GM12801 (cell line): Measurements from ENCODE around the gene RAD17.

Experiments
- CTCF ChIP-seq: IDR thresholded peaks from one replicate; pipeline ENCODE4 v1.5.1; 2011; ENCODE audit warnings: control low read depth; ENCODE audit not compliant: insufficient read length; ENCODE audit errors: extremely low read depth

The RAD17 gene

GRCh38 chr5:69367697-69368279, 1.8 kb upstream of the RAD17 start:
- TF ChIP-seq CTCF = no peak

- no peak for TF ChIP-seq CTCF
Measured at GRCh38 chr5:69368458-69369339, 919 bp upstream of the RAD17 start.

- TF ChIP-seq CTCF = no peak
Measured at GRCh38 chr5:69372394-69372793, 2.8 kb downstream of the RAD17 start.

GRCh38 chr5:69374911-69375446, 5.4 kb downstream of the RAD17 start:
- TF ChIP-seq CTCF = no peak

- no peak for TF ChIP-seq CTCF
Measured at GRCh38 chr5:69378376-69378775, 8.8 kb downstream of the RAD17 start.

- TF ChIP-seq CTCF = no peak
Measured at GRCh38 chr5:69404659-69405330, 35.2 kb downstream of the RAD17 start.
